ENCODE results near the gene RBM19.

Gene RBM19

GRCh38 chr12:113766879-113767878, 198.9 kb downstream of the RBM19 start:
- DNase-seq = no peak
